ENCODE results near the gene SPHK1. TPM values are rescaled to one million over a fixed set of nuclear protein-coding genes. Genes with fewer than 3 reads are reported as not detected.

Gene SPHK1
- 41.3 to 64.7 TPM (median 57.3 TPM) in 5 replicates for total RNA-seq (2022; extraction: Qiagen RNA extraction)

DNA sequence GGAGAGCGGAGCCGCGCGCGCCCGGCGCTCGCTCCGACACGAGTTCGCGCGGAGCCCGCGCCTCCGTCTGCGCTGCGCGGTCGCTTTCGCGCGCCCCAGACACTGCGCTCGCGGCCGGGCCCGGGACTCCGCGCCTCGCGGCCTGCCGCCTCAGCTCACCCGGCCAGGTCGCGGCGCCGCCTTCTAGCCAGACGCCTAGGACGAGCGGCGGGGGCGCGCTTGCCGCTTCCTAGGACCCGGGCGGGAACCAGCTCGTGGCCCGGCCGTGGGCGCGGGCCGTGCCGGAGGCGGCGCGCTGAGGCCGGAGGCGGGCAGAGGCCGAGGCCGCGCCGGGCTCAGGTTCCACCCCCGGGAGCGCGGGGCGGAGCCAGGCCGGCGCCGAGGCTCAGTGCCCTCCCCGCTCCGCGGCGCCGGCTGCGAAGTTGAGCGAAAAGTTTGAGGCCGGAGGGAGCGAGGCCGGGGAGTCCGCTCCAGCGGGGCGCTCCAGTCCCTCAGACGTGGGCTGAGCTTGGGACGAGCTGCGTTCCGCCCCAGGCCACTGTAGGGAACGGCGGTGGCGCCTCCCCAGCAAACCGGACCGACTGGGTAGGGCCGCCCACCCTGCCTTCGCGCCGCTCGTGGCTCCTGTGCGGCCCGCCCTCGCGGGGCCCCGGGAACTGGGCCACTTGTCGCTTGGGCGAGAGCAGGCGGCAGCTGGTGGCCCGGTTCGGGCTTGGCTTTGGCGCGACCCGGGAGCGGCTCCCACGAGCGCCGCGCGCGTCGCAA is at the start of gene SPHK1:
Gene SPHK1 (plus strand): TSS at position 388 of the 765 bp plus-strand sequence. CDS start 1,036 bp downstream, outside the sequence.

GRCh38 chr17:76353599-76354316 is 30.7 kb upstream of the SPHK1 start, which contains the start of gene PRPSAP1:
TSS of gene PRPSAP1 (minus strand) at chr17:76353916. CDS start at chr17:76353703, 213 bp downstream.

Other genes starting within 250 kb of the SPHK1 start
- 0.21 to 0.50 TPM (median 0.40 TPM) in 5 replicates for gene FOXJ1, start 243.4 kb upstream of the SPHK1 start, total RNA-seq (2022; extraction: Qiagen RNA extraction)
- gene RNF157, start 144.1 kb upstream of the SPHK1 start, total RNA-seq (2022; extraction: Qiagen RNA extraction), result 5.1 to 6.0 TPM (median 5.7 TPM) in 5 replicates
- 43.1 to 93.0 TPM (median 88.6 TPM) in 5 replicates for gene UBALD2, start 119.3 kb upstream of the SPHK1 start, total RNA-seq (2022; extraction: Qiagen RNA extraction)
- 0.83 to 1.7 TPM (median 1.2 TPM) in 5 replicates for gene QRICH2, start 76.3 kb upstream of the SPHK1 start, total RNA-seq (2022; extraction: Qiagen RNA extraction)
- 53.3 to 68.3 TPM (median 63.3 TPM) in 5 replicates for gene PRPSAP1, start 30.7 kb upstream of the SPHK1 start, total RNA-seq (2022; extraction: Qiagen RNA extraction)
- 26.0 to 35.9 TPM (median 34.4 TPM) in 5 replicates for gene UBE2O, start 68.5 kb downstream of the SPHK1 start, total RNA-seq (2022; extraction: Qiagen RNA extraction)
- 0.15 to 0.33 TPM (median 0.22 TPM) in 5 replicates for gene AANAT, start 83.0 kb downstream of the SPHK1 start, total RNA-seq (2022; extraction: Qiagen RNA extraction)
- 55.1 to 74.7 TPM (median 68.7 TPM) in 5 replicates for gene RHBDF2, start 116.8 kb downstream of the SPHK1 start, total RNA-seq (2022; extraction: Qiagen RNA extraction)
- gene CYGB, start 153.1 kb downstream of the SPHK1 start, total RNA-seq (2022; extraction: Qiagen RNA extraction), result 0.91 to 1.8 TPM (median 1.1 TPM) in 5 replicates
- 0.22 TPM in 1 of 5 replicates, not detected in the others for gene PRCD, start 155.4 kb downstream of the SPHK1 start, total RNA-seq (2022; extraction: Qiagen RNA extraction)
- gene ST6GALNAC2, start 201.3 kb downstream of the SPHK1 start, total RNA-seq (2022; extraction: Qiagen RNA extraction), result 0.31 to 0.87 TPM (median 0.51 TPM) in 5 replicates